GM18519 (cell line): ENCODE results near the gene ADGRG1.

Source experiments
- ATAC-seq: cut with Tn5 transposase; IDR thresholded peaks from one replicate; pipeline ENCODE4 v1.9.1; 2021; ENCODE audit warnings: mild to moderate bottlenecking, moderate library complexity; ENCODE audit not compliant: unreplicated experiment, low FRiP score

Gene ADGRG1

GRCh38 chr16:57633383-57634064, 5.1 kb downstream of the ADGRG1 start:
- no peak for ATAC-seq

- ATAC-seq: no peak
Measured at GRCh38 chr16:57634171-57634570, 5.7 kb downstream of the ADGRG1 start.

- no peak for ATAC-seq
Measured at GRCh38 chr16:57635266-57636097, 7.1 kb downstream of the ADGRG1 start.

GRCh38 chr16:57636184-57636583, 7.8 kb downstream of the ADGRG1 start:
- ATAC-seq: no peak

GRCh38 chr16:57637020-57637419, 8.6 kb downstream of the ADGRG1 start:
- no peak for ATAC-seq

- ATAC-seq: no peak
Measured at GRCh38 chr16:57637424-57637823, 9.0 kb downstream of the ADGRG1 start.

GRCh38 chr16:57637965-57638364, 9.5 kb downstream of the ADGRG1 start:
- ATAC-seq: no peak

- ATAC-seq: no peak
Measured at GRCh38 chr16:57638381-57638780, 10.0 kb downstream of the ADGRG1 start.

GRCh38 chr16:57639172-57639887, 10.9 kb downstream of the ADGRG1 start:
- ATAC-seq: no peak

- no peak for ATAC-seq
Measured at GRCh38 chr16:57640185-57640584, 11.8 kb downstream of the ADGRG1 start.

- no peak for ATAC-seq
Measured at GRCh38 chr16:57640612-57641011, 12.2 kb downstream of the ADGRG1 start.

- ATAC-seq: no peak
Measured at GRCh38 chr16:57642160-57643135, 14.0 kb downstream of the ADGRG1 start.

GRCh38 chr16:57643147-57643874, 14.9 kb downstream of the ADGRG1 start:
- ATAC-seq: no peak

- ATAC-seq: no peak
Measured at GRCh38 chr16:57643910-57644309, 15.5 kb downstream of the ADGRG1 start.

GRCh38 chr16:57644383-57645014, 16.1 kb downstream of the ADGRG1 start:
- ATAC-seq: no peak

GRCh38 chr16:57645169-57645568, 16.7 kb downstream of the ADGRG1 start:
- no peak for ATAC-seq

GRCh38 chr16:57645691-57646387, 17.4 kb downstream of the ADGRG1 start:
- no peak for ATAC-seq

- ATAC-seq: no peak
Measured at GRCh38 chr16:57646388-57647039, 18.1 kb downstream of the ADGRG1 start.
